GM10248 (cell line): Measurements from ENCODE around the gene SENP5.

ENCODE experiments used
- CTCF ChIA-PET: fragments of 300-600 bp; sonication (Branson Sonifier 250); formaldehyde crosslinking; extraction: SDS; loops from one replicate; lab custom pipeline; 2021; ENCODE audit warnings: antibody characterized with exemption; lab: Yijun Ruan, JAX
- POLR2A ChIA-PET: fragments of 350-650 bp; sonication (Branson Sonifier 250); formaldehyde crosslinking; extraction: SDS; loops from one replicate; lab custom pipeline; 2020; ENCODE audit warnings: antibody characterized with exemption; lab: Yijun Ruan, JAX
- DNase-seq: peaks from one replicate; pipeline ENCODE4 v3.0.0; 2012; ENCODE audit errors: extremely low spot score
- TF ChIP-seq, protein P1 (sequence below): IDR thresholded peaks from 2 replicates; pipeline ENCODE4 v1.5.1; 2012; ENCODE audit warnings: mild to moderate bottlenecking, low read depth; ENCODE audit errors: extremely low read depth, missing control alignments, control extremely low read depth

Gene SENP5

DNA sequence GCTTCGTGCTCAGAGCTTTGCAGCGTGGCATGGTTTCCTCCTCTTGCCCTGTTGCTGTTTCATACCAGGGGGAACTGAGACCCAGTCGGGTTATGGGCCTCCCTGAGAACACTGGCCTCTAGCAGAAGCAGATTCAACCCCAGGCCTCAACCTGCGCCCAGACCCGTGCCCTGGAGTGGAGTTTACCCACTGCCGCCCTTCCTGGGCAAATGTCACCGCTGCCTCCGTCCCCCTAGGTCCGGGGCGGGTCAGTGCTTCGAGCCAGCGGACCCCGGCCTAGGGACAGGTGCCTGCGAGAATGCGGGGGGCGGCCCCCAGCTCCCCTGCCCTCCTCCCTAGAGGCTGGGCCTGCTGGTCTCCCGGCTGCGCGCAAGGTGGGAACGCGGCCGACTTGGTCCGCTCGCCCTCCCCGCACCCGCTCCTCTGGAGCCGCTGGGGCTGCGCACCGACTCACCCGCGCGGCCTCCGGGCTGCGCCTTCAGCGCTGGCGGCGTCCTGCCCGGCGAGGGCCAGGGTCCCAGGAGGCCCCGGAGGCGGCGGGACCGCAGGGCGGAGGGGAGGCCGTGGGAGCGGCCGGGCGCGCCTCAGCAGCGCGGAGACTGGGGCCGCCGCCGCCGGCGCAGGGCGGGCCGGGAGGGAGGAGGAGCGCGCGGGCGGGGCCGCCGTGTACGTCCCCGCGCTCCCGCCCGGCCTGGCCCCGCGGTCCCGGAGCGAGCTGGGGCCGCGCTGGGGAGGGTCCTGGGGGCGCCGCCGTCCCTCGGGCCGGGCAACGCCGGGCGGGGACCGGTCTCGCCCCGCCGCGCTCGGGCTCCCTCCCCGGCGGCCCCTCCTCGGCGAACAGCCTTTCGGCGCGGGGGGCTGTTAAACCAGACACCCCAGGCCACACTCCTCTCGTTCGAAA, 100.8 kb downstream of the SENP5 start, which contains the start of gene PIGZ:
TSS of gene PIGZ (minus strand) at position 601 of the 901 bp plus-strand sequence. CDS start 16,802 bp downstream, outside the sequence.
- DNase-seq = peak; percentile 81
- ChIA-PET CTCF (no interaction called here), POLR2A (interaction anchor here (0.6 kb wide), 1 partner anchor 329 kb away, joined by 9 read pairs; no protein-coding TSS in a partner anchor)
- TF ChIP-seq, protein P1, sequence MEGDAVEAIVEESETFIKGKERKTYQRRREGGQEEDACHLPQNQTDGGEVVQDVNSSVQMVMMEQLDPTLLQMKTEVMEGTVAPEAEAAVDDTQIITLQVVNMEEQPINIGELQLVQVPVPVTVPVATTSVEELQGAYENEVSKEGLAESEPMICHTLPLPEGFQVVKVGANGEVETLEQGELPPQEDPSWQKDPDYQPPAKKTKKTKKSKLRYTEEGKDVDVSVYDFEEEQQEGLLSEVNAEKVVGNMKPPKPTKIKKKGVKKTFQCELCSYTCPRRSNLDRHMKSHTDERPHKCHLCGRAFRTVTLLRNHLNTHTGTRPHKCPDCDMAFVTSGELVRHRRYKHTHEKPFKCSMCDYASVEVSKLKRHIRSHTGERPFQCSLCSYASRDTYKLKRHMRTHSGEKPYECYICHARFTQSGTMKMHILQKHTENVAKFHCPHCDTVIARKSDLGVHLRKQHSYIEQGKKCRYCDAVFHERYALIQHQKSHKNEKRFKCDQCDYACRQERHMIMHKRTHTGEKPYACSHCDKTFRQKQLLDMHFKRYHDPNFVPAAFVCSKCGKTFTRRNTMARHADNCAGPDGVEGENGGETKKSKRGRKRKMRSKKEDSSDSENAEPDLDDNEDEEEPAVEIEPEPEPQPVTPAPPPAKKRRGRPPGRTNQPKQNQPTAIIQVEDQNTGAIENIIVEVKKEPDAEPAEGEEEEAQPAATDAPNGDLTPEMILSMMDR = no peak

DNA sequence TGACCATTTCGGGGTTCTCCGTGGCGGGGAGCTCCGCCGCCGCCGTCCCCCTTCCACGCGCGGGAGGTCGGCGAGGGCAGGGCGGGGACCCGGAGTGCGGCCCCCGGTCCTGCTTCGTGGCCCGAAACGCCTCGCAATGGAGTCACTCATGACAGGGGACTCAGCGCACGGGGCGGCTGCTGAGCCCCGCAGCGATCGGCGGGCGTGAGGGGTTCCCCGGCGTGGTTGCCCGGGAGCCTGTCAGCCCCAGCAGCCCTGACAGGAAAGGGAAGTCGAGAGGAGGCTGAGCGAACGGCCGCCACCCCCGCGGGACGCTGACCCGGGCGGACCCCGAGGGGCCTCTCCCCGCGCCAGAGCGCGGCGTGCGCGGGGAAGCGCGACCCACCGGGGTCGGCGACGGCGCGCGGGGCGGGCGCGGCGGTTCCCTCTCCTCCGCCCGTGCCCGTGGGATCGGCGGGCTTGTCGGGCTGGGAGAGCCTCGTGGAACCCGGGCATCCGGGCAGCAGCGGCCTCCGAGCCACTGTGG, 101.5 kb downstream of the SENP5 start:
- ChIA-PET POLR2A (no interaction called here), CTCF (interaction anchor here (1.0 kb wide), 1 partner anchor 9 kb away, joined by 3 read pairs; no protein-coding TSS in a partner anchor)
- TF ChIP-seq, protein P1 = no peak
- peak; percentile 78 for DNase-seq

DNA sequence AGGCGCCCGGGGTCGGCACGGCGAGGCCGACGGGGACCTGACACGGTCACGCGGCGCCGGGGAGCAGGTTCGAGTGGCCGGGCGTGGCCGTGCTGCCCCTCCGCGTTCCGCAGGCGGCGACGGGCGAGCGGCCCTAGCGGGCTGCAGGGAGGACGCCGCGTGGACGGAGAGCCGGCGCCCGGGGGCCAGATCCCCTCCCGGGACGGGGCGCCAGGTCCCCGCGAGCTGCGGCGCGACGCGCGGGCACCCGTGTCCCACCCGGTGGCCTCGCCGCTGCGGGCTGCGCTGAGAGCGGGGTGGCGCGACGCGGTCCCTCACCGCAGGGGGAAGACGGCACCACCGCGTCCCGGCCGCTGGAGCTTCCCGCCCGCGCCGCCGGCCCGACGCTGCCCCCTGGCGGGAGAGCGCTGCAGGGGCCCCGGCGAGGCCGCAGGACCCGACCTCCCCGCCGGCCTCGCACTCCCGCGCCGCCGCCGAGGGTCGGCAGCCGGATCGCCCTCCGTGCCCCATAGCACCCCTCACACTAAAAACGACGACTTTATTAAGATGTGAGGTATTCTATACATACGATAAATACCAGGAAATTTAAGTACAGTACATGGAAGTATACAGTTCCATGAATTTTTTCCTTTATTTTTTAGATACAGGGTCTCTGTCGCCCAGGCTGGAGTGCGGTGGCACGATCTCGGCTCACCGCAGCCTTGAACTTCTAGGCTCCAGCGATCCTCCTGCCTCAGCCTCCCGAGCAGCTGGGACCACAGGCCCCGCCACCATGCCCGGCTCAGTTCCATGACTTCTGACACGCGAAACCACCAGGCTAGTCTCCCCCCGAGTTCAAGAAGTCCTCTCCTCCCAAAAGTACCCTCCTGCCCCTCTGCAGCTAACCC, 102.2 kb downstream of the SENP5 start:
- ChIA-PET CTCF (interaction anchor here (0.7 to 2.9 kb wide), 5 partner anchors 9 to 360 kb away, joined by 3 to 18 read pairs (median 3); no protein-coding TSS in a partner anchor), POLR2A (no interaction called here)

DNA sequence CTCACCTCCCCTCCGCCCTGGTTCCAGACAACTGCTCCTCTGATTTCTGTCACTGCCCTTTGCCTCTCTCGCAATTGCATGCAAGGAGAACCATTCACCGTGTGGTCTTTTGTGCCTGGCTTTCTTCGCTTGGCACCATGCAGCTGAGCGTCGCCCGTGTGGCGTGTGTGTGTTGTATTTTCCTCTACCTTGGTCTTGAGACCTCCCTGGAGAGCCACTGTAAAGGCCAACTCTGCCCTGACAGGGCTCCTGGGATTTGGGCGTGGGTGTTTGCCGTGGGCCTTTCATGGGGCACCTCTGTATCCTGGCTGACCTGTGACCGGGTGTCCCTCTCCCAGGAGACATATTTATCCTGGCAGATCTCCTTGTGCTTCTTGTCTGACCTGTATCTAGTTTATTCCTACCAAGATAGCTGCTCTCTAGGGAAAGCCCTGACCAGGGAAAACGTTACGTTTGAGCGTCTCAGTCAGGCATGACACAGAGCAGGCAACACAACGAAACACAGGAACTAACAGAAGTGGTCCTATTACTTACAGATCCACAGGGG, 102.9 kb downstream of the SENP5 start:
- ChIA-PET CTCF (interaction anchor here (0.7 to 2.9 kb wide), 6 partner anchors 8 to 361 kb away, joined by 3 to 18 read pairs (median 3); no protein-coding TSS in a partner anchor), POLR2A (no interaction called here)
- TF ChIP-seq, protein P1 = no peak
- DNase-seq = no peak

More for the DNA sequence above, 102.2 kb downstream of the SENP5 start:
- TF ChIP-seq, protein P1 = peak; percentile 95
- peak; percentile 89 for DNase-seq

DNA sequence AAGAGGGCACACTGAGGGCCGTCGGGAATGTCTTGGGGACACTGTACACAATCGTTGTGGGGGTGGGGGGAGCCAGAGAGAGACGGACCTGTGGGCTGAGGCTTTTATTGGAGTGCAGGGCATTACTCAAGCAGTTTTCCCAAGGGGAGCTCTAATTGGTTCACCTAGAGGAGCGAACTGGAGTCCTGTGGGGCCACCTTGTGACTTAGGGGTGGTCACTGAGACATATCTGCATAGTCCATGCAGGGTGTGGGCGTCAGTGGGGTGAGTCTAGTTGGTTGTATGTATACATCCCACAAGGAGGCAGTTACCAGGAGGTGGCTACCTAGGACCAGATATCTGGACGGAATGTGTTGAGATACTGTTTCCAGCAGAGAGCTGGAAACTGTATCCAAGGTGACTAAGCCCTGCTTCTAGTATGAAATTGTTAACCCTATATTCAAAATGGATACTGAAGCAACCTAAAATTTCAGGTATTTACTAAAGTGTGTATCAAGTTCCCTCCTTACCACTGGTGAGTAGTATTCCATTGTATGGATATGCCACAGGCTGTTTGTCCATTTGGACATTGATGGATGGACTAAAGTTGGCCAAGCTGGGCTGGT, 103.5 kb downstream of the SENP5 start:
- ChIA-PET CTCF (interaction anchor here (0.8 to 2.9 kb wide), 5 partner anchors 8 to 361 kb away, joined by 3 to 18 read pairs (median 4); no protein-coding TSS in a partner anchor), POLR2A (no interaction called here)
- TF ChIP-seq, protein P1 = no peak
- DNase-seq = no peak
